ENCODE data around the gene PAX8. TPM values are rescaled to one million over a fixed set of nuclear protein-coding genes. Genes with fewer than 3 reads are reported as not detected.

PAX8 gene
- total RNA-seq, 1 donor from 2014 or later: 1.2 TPM

- Histone ChIP-seq H3K27ac (no peak overlapping the region), H3K4me3 (no peak overlapping the region), H3K27me3 (ENCODE audit: low read depth) (no peaks in the 10 kb centered on the region), H3K4me1 (peaks cover 6% of the 10 kb centered on the region), H3K9me3 (no peaks in the 10 kb centered on the region), H3K36me3 (no peaks in the 10 kb centered on the region)
- TF ChIP-seq, protein P1, sequence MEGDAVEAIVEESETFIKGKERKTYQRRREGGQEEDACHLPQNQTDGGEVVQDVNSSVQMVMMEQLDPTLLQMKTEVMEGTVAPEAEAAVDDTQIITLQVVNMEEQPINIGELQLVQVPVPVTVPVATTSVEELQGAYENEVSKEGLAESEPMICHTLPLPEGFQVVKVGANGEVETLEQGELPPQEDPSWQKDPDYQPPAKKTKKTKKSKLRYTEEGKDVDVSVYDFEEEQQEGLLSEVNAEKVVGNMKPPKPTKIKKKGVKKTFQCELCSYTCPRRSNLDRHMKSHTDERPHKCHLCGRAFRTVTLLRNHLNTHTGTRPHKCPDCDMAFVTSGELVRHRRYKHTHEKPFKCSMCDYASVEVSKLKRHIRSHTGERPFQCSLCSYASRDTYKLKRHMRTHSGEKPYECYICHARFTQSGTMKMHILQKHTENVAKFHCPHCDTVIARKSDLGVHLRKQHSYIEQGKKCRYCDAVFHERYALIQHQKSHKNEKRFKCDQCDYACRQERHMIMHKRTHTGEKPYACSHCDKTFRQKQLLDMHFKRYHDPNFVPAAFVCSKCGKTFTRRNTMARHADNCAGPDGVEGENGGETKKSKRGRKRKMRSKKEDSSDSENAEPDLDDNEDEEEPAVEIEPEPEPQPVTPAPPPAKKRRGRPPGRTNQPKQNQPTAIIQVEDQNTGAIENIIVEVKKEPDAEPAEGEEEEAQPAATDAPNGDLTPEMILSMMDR (IDR thresholded peaks at IDR 0.05): no peak
- ATAC-seq (no peak), DNase-seq (no peak)
- intact Hi-C loops (cut with DNase I): no loop called here
These were observed 15.2 kb downstream of the PAX8 start for GRCh38 chr2:113263546-113263945.

GRCh38 chr2:113260991-113261390 is 17.7 kb downstream of the PAX8 start:
- Histone ChIP-seq H3K27me3 (ENCODE audit: low read depth) (no peaks in the 10 kb centered on the region), H3K36me3 (no peaks in the 10 kb centered on the region), H3K4me1 (peaks cover 21% of the 10 kb centered on the region), H3K9me3 (no peaks in the 10 kb centered on the region), H3K4me3 (no peak overlapping the region), H3K27ac (no peak overlapping the region)
- intact Hi-C loops (cut with DNase I): no loop called here
- no peak for DNase-seq
- TF ChIP-seq, protein P1 (IDR thresholded peaks at IDR 0.05): no peak
- ATAC-seq: no peak

DNA sequence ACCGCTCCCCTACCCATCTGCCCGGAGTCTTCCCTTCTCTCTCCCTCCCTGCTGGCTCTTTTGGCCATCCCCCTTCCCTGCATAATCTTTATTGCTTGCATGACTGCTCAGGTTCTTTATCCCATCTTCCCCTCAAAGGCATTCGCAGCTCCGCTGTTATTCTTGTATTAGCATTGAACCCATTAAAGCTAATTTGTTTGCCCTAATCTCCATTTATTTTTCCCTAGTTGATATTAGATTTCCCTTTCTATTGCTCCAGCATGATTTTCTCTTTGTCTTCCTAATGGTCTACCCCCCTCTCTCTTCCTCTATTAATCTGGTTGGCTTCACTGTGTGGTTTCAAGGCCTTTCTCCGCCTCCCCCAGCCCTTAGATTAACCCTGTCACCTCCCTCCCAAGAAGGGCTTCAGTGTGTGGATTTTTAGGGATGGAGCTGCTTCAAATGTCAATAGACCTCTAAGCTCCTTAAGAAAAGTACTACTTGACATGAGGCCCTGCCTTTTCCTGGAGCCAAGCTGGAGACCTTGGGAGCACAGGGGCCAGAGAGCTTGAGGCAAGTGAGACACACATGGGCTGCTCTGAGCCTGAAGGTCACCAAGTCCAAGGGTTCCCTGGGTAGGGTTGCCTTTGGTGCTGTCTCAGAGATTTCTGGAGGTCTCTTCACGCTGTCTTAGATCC is 20.1 kb downstream of the PAX8 start:
- no peak overlapping the region for H3K4me3 ChIP-seq
- no peak for DNase-seq
- peaks cover 21% of the 10 kb centered on the region for H3K4me1 ChIP-seq
- no peaks in the 10 kb centered on the region for H3K36me3 ChIP-seq
- ATAC-seq: peak in 1 of 2 donors; percentile 48
- TF ChIP-seq, protein P1 (IDR thresholded peaks at IDR 0.05): no peak
- no peaks in the 10 kb centered on the region for H3K9me3 ChIP-seq
- no peak overlapping the region for H3K27ac ChIP-seq
- no peaks in the 10 kb centered on the region for H3K27me3 ChIP-seq (ENCODE audit: low read depth)
- intact Hi-C loops (cut with DNase I): no loop called here

- intact Hi-C loops (cut with DNase I): no loop called here
- H3K27ac ChIP-seq: no peak overlapping the region
These were observed 21.0 kb downstream of the PAX8 start for GRCh38 chr2:113257516-113258264.

DNA sequence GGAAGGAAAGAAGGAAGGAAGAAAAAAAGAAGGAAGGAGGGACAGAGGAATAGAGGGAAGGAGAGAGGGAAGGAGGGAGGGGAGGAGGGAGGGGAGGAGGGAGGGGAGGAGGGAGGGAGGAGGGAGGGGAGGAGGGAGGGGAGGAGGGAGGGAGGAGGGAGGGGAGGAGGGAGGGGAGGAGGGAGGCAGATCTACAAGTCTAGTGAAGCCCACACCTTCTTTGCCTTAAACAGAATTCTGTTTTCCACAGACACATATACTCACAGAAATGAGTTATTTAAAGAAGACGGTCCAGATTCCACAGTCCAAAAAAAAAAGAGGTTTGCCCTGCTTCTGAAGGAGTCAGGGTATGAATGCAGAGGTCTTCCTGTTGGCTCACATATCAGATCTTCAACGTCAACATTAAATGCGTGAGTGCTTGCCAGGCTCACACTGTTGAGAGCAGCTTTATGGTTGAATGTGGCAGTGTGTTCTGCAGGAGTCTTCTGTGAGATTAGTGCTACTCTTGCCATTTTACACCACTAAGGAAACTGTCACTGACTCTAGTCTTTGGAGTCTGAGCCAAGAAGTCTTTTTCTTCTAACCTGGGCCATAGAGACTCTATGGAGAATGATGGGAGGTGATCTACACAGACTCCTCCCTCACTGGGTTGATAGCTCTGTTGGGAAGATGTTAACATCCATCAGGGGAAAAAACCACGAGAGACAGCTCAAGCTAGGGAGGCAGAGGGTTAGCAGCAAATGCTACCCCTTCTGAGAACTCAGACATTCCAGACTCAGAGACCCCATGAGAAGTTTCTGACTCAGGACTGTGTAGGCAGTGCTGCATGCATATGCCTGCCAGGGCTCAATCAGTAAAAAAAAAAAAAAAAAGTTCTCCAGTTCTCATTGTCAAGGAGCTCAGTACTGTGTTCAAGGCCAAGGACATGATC is 23.3 kb downstream of the PAX8 start:
- Histone ChIP-seq H3K4me3 (no peak overlapping the region), H3K27me3 (ENCODE audit: low read depth) (no peaks in the 10 kb centered on the region), H3K9me3 (no peaks in the 10 kb centered on the region), H3K27ac (no peak overlapping the region), H3K36me3 (no peaks in the 10 kb centered on the region), H3K4me1 (peaks cover 21% of the 10 kb centered on the region)
- DNase-seq (no peak), ATAC-seq (no peak)
- TF ChIP-seq, protein P1 (IDR thresholded peaks at IDR 0.05): no peak
- intact Hi-C loops (cut with DNase I): no loop called here

More at GRCh38 chr2:113257516-113258264, 21.0 kb downstream of the PAX8 start:
- Histone ChIP-seq H3K9me3 (no peaks in the 10 kb centered on the region), H3K27me3 (ENCODE audit: low read depth) (no peaks in the 10 kb centered on the region), H3K4me1 (peaks cover 21% of the 10 kb centered on the region), H3K4me3 (no peak overlapping the region), H3K36me3 (no peaks in the 10 kb centered on the region)
- no peak for DNase-seq
- peak; percentile 79 to 89 for ATAC-seq
- TF ChIP-seq, protein P1 (IDR thresholded peaks at IDR 0.05): no peak
